K562 (cell line): Measurements from ENCODE around the gene P4HTM. TPM values are rescaled to one million over a fixed set of nuclear protein-coding genes. Genes with fewer than 3 reads are reported as not detected.

ENCODE experiments used
- ATF3 ChIP-seq, 2 experiments: fragments of 450-650 bp in 1 of 2; sonication (generic) in 1 of 2; formaldehyde crosslinking in 1 of 2; IDR thresholded peaks in 1 of 2; conservative IDR thresholded peaks in 1 of 2; 2 replicates each; pipeline versions ENCODE4 v1.6.1 to v1.8.1; 2016 to 2023; ENCODE audit warnings: mild to moderate bottlenecking in 2 of 2, moderate library complexity in 2 of 2, inconsistent platforms in 1 of 2, missing genetic modification reagents in 1 of 2
- CBX3 ChIP-seq, 2 experiments: IDR thresholded peaks; 1 replicate in 1 of 2; 2 replicates in 1 of 2; pipeline ENCODE4 v1.6.1; 2012; ENCODE audit warnings: inconsistent platforms in 2 of 2, low read length in 2 of 2, borderline replicate concordance in 1 of 2, control low read depth in 1 of 2
- CLOCK ChIP-seq: fragments of 250-450 bp; sonication (Bioruptor Pico); IDR thresholded peaks from 2 replicates; pipeline ENCODE4 v1.4.0; 2020; ENCODE audit warnings: mild to moderate bottlenecking, moderate library complexity, borderline replicate concordance
- ETS1 ChIP-seq: conservative IDR thresholded peaks from 2 replicates; pipeline ENCODE4 v1.6.1; 2011; ENCODE audit warnings: low read depth, mild to moderate bottlenecking, low read length; ENCODE audit not compliant: control insufficient read depth
- FOS ChIP-seq: IDR thresholded peaks from 3 replicates; pipeline ENCODE4 v1.6.1; 2011; ENCODE audit not compliant: insufficient read length; ENCODE audit errors: extremely low read depth
- HNRNPK ChIP-seq: fragments of 200-400 bp; formaldehyde crosslinking; IDR thresholded peaks from one replicate; pipeline ENCODE4 v1.6.1; 2018; ENCODE audit warnings: mild to moderate bottlenecking, low read depth, low read length; ENCODE audit not compliant: poor library complexity, severe bottlenecking
- KDM4B ChIP-seq, 2 experiments: fragments of 450-650 bp in 1 of 2; sonication (generic) in 1 of 2; IDR thresholded peaks; 2 replicates each; pipeline ENCODE4 v1.6.1; 2016 to 2017; ENCODE audit warnings: borderline replicate concordance in 2 of 2, antibody characterized with exemption in 1 of 2, low read depth in 1 of 2, mild to moderate bottlenecking in 1 of 2
- KLF16 ChIP-seq: IDR thresholded peaks from 2 replicates; pipeline ENCODE4 v1.6.1; 2016; ENCODE audit warnings: antibody characterized with exemption
- NR2C2 ChIP-seq, 2 experiments: fragments of 200-800 bp in 1 of 2; sonication (Bioruptor generic) in 1 of 2; sonication (generic) in 1 of 2; formaldehyde crosslinking in 1 of 2; IDR thresholded peaks; 2 replicates each; pipeline versions ENCODE4 v1.6.1 to v1.8.0; 2016 to 2022; ENCODE audit warnings: mild to moderate bottlenecking in 1 of 2, missing compliant biosample characterization in 1 of 2, missing genetic modification characterization in 1 of 2, missing genetic modification reagents in 1 of 2
- RBM22 ChIP-seq: fragments of 200-400 bp; formaldehyde crosslinking; IDR thresholded peaks from 2 replicates; pipeline ENCODE4 v1.6.1; 2018; ENCODE audit warnings: low read length, low read depth; ENCODE audit not compliant: poor library complexity, severe bottlenecking
- RHOXF2B ChIP-seq: fragments of 250-450 bp; sonication (Bioruptor Pico); conservative IDR thresholded peaks from 2 replicates; pipeline ENCODE4 v1.5.1; 2021
- SMARCA5 ChIP-seq: fragments of 450-650 bp; IDR thresholded peaks from 2 replicates; pipeline ENCODE4 v1.6.1; 2016
- SMARCB1 ChIP-seq: IDR thresholded peaks from 2 replicates; pipeline ENCODE4 v1.6.1; 2011; ENCODE audit warnings: improper control_type of control experiment, low read depth; ENCODE audit not compliant: insufficient read length
- SMARCE1 ChIP-seq: fragments of 450-650 bp; IDR thresholded peaks from 2 replicates; pipeline ENCODE4 v1.7.1; 2016; ENCODE audit warnings: mild to moderate bottlenecking
- SP1 ChIP-seq: sonication (generic); formaldehyde crosslinking; IDR thresholded peaks from 2 replicates; pipeline ENCODE4 v1.8.1; 2022; ENCODE audit warnings: mild to moderate bottlenecking, missing genetic modification reagents
- STAT5B ChIP-seq: fragments of 250-450 bp; sonication (Bioruptor Pico); IDR thresholded peaks from 2 replicates; pipeline ENCODE4 v1.8.0; 2021; ENCODE audit warnings: mild to moderate bottlenecking, inconsistent platforms
- ZKSCAN1 ChIP-seq: fragments of 150-350 bp; IDR thresholded peaks from 2 replicates; pipeline ENCODE4 v1.6.1; 2016; ENCODE audit warnings: low read depth, low read length
- ZNF232 ChIP-seq: sonication (generic); formaldehyde crosslinking; IDR thresholded peaks from 2 replicates; pipeline ENCODE4 v1.8.0; 2022; ENCODE audit warnings: mild to moderate bottlenecking, missing genetic modification reagents
- ZNF639 ChIP-seq, 2 experiments: fragments of 200-800 bp in 1 of 2; sonication (Bioruptor generic) in 1 of 2; sonication (generic) in 1 of 2; formaldehyde crosslinking in 1 of 2; IDR thresholded peaks in 1 of 2; conservative IDR thresholded peaks in 1 of 2; 2 replicates each; pipeline versions ENCODE4 v1.5.0 to v1.6.1; 2016 to 2020; ENCODE audit warnings: missing compliant biosample characterization in 1 of 2, missing genetic modification characterization in 1 of 2, missing genetic modification reagents in 1 of 2
- polyA plus RNA-seq, 8 experiments: library from polyadenylated mRNA; depleted of rRNA in 4 of 8; stranded (reverse) in 5 of 8; unstranded in 3 of 8; fragments of >200 nt; fragmentation: Nextera tagmentation in 2 of 8; fragmentation: Illumina TruSeq in 1 of 8; extraction: Ambion mirVana in 2 of 8; extraction: Trizol in 1 of 8; gene quantifications; 2 replicates each; pipeline versions ENCODE4 v1.2.1 to v1.2.3, GENCODE V29; 2011 to 2014; ENCODE audit warnings: inconsistent platforms in 1 of 8, missing spikeins in 1 of 8
- total RNA-seq, 7 experiments: library from RNA; depleted of rRNA in 6 of 7; stranded (reverse); fragments of >200 nt in 6 of 7; fragmentation: Illumina TruSeq in 2 of 7; extraction: Trizol in 2 of 7; gene quantifications; 2 replicates each; pipeline versions ENCODE4 v1.2.1 to v1.2.3, GENCODE V29; 2011 to 2021; ENCODE audit warnings: low replicate concordance in 1 of 7

Gene P4HTM
- total and polyA plus RNA-seq, 9 of the 15 experiments (the other 6 are each of a cell fraction or from before 2014, with no cell fraction given): 0.09 to 0.66 (median 0.25) TPM; not detected in 2

GRCh38 chr3:49007068-49007770 is 17.2 kb downstream of the P4HTM start, which contains the start of gene WDR6 (continued):
- TF ChIP-seq RBM22: peak; percentile 72
- peak; percentile 81 for TF ChIP-seq SP1
- TF ChIP-seq SMARCA5: peak; percentile 67
- 0 out of 2 replicates have a peak, but pooled peaks have one; percentile 31 for TF ChIP-seq RHOXF2B
- no peak for TF ChIP-seq KLF16
- TF ChIP-seq HNRNPK: no peak
- TF ChIP-seq NR2C2 (CRISPR knock-in tag; IDR thresholded peaks at IDR 0.05): no peak
- peak; percentile 77; the same call in 1 of the 2 replicates for TF ChIP-seq NR2C2 (tag; IDR thresholded peaks at IDR 0.05)
- TF ChIP-seq ETS1: no peak
- TF ChIP-seq CBX3 (IDR thresholded peaks at IDR 0.05; ENCODE audit: borderline replicate concordance in 1 of 2, low read length in 2 of 2): no peak
- no peak for TF ChIP-seq CLOCK
- no peak for TF ChIP-seq STAT5B
- TF ChIP-seq ATF3 (IDR thresholded peaks at IDR 0.05): no peak; the same call in 1 of the 2 replicates
- no peak for TF ChIP-seq ATF3 (CRISPR knock-in tag; conservative IDR thresholded peaks at IDR 0.05)
- peak in 1 of 2 experiments; percentile 27; a peak in 1 of 4 replicates for TF ChIP-seq KDM4B (IDR thresholded peaks at IDR 0.05; ENCODE audit: borderline replicate concordance in 2 of 2, low read depth in 1 of 2)
- peak in 1 of 2 experiments; percentile 64; a peak in 2 of 4 replicates for TF ChIP-seq ZNF639 (CRISPR knock-in tag; conservative IDR thresholded peaks at IDR 0.05 in 1 of 2, IDR thresholded peaks at IDR 0.05 in 1 of 2)
- no peak for TF ChIP-seq ZNF232 (CRISPR knock-in tag)
- TF ChIP-seq FOS: peak; percentile 86
- no peak for TF ChIP-seq SMARCB1
- TF ChIP-seq ZKSCAN1: no peak
- TF ChIP-seq SMARCE1: peak; percentile 63; the same call in 1 of the 2 replicates
